Karpas-422 (cell line): ENCODE measurements around the gene RAD51B. TPM values are rescaled to one million over a fixed set of nuclear protein-coding genes. Genes with fewer than 3 reads are reported as not detected.
A peak's percentile ranks its signal among the peaks of the same experiment; 100 is the strongest.

Experiments
- DNase-seq: peaks from one replicate; pipeline ENCODE4 v3.0.0-alpha.2; 2015
- H2AFZ ChIP-seq: fragments of 200-600 bp; sonication (generic); 2 replicates; pipeline ENCODE4 v1.6.1; 2014; ENCODE audit warnings: antibody characterized with exemption, low read length, mixed read lengths
- H3K27ac ChIP-seq: fragments of 200-600 bp; sonication (generic); 2 replicates; pipeline ENCODE4 v1.5.1; 2014; ENCODE audit warnings: mild to moderate bottlenecking, low read length, moderate library complexity
- H3K27me3 ChIP-seq: fragments of 200-600 bp; sonication (generic); 2 replicates; pipeline ENCODE4 v1.6.1; 2014; ENCODE audit warnings: low read length, mixed read lengths
- H3K36me3 ChIP-seq: fragments of 200-600 bp; sonication (generic); 2 replicates; pipeline ENCODE4 v1.6.1; 2014; ENCODE audit warnings: low read length, mixed read lengths; ENCODE audit not compliant: insufficient read depth
- H3K4me1 ChIP-seq: fragments of 200-600 bp; sonication (generic); 2 replicates; pipeline ENCODE4 v1.6.1; 2014; ENCODE audit warnings: mild to moderate bottlenecking, low read length, mixed read lengths
- H3K4me2 ChIP-seq: fragments of 200-600 bp; sonication (generic); 2 replicates; pipeline ENCODE4 v1.6.1; 2014; ENCODE audit warnings: low read length, low read depth, mild to moderate bottlenecking; ENCODE audit not compliant: poor library complexity, severe bottlenecking
- H3K4me3 ChIP-seq: fragments of 200-600 bp; sonication (generic); 2 replicates; pipeline ENCODE4 v1.5.1; 2014; ENCODE audit warnings: mild to moderate bottlenecking, antibody characterized with exemption, low read length, mixed read lengths
- H3K79me2 ChIP-seq: fragments of 200-600 bp; sonication (generic); 2 replicates; pipeline ENCODE4 v1.6.1; 2014; ENCODE audit warnings: mild to moderate bottlenecking, low read length, mixed read lengths
- H3K9ac ChIP-seq: fragments of 200-600 bp; sonication (generic); 2 replicates; pipeline ENCODE4 v1.6.0; 2014; ENCODE audit warnings: low read length
- H3K9me2 ChIP-seq: fragments of 200-600 bp; sonication (generic), shearing (Covaris generic); replicated peaks from 2 replicates; pipeline ENCODE4 v1.6.0; 2014; ENCODE audit warnings: mild to moderate bottlenecking, low read length, moderate library complexity; ENCODE audit not compliant: insufficient read depth
- H3K9me3 ChIP-seq: fragments of 300-700, 200-600 bp; sonication (generic); 2 replicates; pipeline ENCODE4 v1.6.1; 2014; ENCODE audit warnings: low read length, mixed read lengths
- H4K20me1 ChIP-seq: fragments of 200-600 bp; sonication (generic); 2 replicates; pipeline ENCODE4 v1.6.1; 2014; ENCODE audit warnings: mild to moderate bottlenecking, antibody characterized with exemption, low read length, low read depth; ENCODE audit not compliant: insufficient read depth
- total RNA-seq: library from RNA; depleted of rRNA; stranded (reverse); fragments of >200 nt; shearing (Covaris generic); gene quantifications from 2 replicates; pipeline ENCODE4 v1.2.3, GENCODE V29; 2014; ENCODE audit warnings: low replicate concordance

The RAD51B gene
- total RNA-seq, 1 experiment from 2014 or later = 107 TPM

DNA sequence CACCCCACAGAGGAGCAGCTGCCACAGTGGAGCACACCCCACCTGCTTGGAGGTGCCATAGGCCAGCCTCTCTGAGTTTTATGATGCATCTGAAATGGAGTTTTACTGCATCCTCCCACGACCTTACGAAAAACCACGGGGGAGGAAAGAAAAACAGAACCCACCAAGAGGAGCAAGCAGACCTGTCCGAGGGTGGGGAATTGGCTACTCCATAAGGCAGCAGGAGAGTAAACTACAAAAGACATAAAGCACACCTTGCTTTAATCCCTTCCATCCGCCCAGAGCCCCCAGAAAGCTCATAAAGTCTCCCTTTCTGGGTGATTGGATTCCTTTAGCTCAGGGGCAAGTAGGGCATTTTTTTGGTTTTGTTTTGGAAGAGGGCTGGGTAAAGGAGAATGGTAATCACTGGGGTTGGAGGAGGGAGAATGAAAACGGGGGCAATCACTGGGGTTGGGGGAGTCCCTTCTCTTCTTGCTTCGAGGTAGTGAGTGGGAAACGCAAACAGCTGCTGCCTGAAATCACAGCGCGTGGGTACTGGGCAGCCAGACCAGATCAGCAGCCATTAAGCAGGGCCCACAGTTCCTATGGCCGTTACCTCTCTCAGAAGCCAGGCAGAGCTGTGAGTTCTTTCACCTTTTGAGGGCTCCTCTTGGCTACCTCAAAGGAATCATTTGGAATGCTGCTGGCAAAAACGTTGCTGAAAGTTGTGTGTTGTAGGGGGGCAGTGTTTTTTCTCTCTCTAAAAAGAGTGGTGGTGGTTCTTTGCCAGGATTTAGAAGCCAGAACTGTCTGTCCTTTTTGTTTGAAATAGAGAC lies 539.6 kb downstream of the RAD51B start:
- Histone ChIP-seq H3K79me2 (no peaks in the 10 kb centered on the region), H3K27me3 (no peaks in the 10 kb centered on the region), H3K9me2 (no peaks in the 10 kb centered on the region), H3K9ac (no peak overlapping the region), H3K9me3 (no peaks in the 10 kb centered on the region), H2AFZ (no peak overlapping the region), H3K4me2 (no peak overlapping the region), H3K4me1 (no peaks in the 10 kb centered on the region), H3K27ac (no peak overlapping the region), H3K36me3 (no peaks in the 10 kb centered on the region), H4K20me1 (no peaks in the 10 kb centered on the region; the same call in 1 of the 2 replicates), H3K4me3 (no peak overlapping the region)
- DNase-seq = no peak

- Histone ChIP-seq H3K4me3 (no peak overlapping the region), H3K4me2 (no peak overlapping the region), H3K36me3 (no peaks in the 10 kb centered on the region), H3K9ac (no peak overlapping the region), H3K27ac (no peak overlapping the region), H3K9me2 (no peaks in the 10 kb centered on the region), H3K27me3 (no peaks in the 10 kb centered on the region), H2AFZ (no peak overlapping the region), H4K20me1 (no peaks in the 10 kb centered on the region; the same call in 1 of the 2 replicates), H3K79me2 (no peaks in the 10 kb centered on the region), H3K4me1 (no peaks in the 10 kb centered on the region), H3K9me3 (no peaks in the 10 kb centered on the region)
- peak; percentile 62 for DNase-seq
These were observed 540.4 kb downstream of the RAD51B start for GRCh38 chr14:68359837-68360552.

DNA sequence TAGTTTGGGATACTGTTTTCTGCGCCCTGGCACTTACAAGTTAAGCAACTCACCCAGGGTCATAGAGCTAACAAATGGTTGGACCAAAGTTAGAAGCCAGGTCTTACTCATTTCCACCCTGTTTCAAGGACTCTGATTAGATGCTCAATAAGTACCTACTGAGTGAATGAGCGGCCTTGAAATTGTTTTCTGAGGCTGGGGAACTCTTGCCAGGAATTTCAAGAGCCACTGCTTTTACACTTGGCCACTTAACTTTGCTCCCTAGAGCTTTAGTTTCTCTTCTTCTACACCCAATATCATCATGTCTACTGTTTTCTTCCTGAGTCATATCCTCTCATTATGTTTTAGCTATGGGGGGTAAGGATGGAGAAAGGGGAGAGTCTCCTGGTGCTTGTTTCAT lies 541.7 kb downstream of the RAD51B start:
- no peaks in the 10 kb centered on the region for H3K4me1 ChIP-seq
- H3K9ac ChIP-seq = no peak overlapping the region
- no peaks in the 10 kb centered on the region for H3K36me3 ChIP-seq
- no peak overlapping the region for H3K27ac ChIP-seq
- H2AFZ ChIP-seq = no peak overlapping the region
- no peaks in the 10 kb centered on the region; the same call in 1 of the 2 replicates for H4K20me1 ChIP-seq
- no peaks in the 10 kb centered on the region for H3K9me2 ChIP-seq
- H3K4me2 ChIP-seq = no peak overlapping the region
- no peak overlapping the region for H3K4me3 ChIP-seq
- DNase-seq = no peak
- H3K27me3 ChIP-seq = no peaks in the 10 kb centered on the region
- H3K9me3 ChIP-seq = no peaks in the 10 kb centered on the region
- no peaks in the 10 kb centered on the region for H3K79me2 ChIP-seq

DNA sequence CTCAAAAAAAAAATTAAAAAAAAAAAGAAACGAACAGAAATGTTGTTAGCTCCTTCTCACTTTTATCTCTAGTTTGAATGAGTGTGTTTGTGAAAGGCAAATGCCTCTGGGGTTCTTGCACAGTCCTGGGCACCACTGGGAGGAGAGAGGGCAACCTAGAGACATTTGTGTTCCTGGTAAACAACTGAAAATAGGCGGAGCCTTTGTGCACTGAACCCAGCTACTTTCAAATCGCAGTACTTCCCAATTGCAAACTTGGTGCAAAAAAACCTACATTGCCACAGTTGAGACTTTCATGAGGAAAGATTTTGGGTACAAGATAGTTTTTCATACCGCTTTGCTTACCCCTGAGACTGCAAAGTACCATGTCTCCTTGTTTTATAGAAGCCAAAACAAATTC lies 543.3 kb downstream of the RAD51B start:
- no peaks in the 10 kb centered on the region; the same call in 1 of the 2 replicates for H4K20me1 ChIP-seq
- H3K4me1 ChIP-seq = no peaks in the 10 kb centered on the region
- no peaks in the 10 kb centered on the region for H3K79me2 ChIP-seq
- no peak overlapping the region for H3K4me2 ChIP-seq
- H3K9ac ChIP-seq = no peak overlapping the region
- no peak overlapping the region for H3K4me3 ChIP-seq
- H2AFZ ChIP-seq = no peak overlapping the region
- no peaks in the 10 kb centered on the region for H3K36me3 ChIP-seq
- H3K9me3 ChIP-seq = no peaks in the 10 kb centered on the region
- DNase-seq = no peak
- H3K27ac ChIP-seq = no peak overlapping the region
- no peaks in the 10 kb centered on the region for H3K9me2 ChIP-seq
- no peaks in the 10 kb centered on the region for H3K27me3 ChIP-seq

GRCh38 chr14:68363466-68363842 lies 543.9 kb downstream of the RAD51B start:
- Histone ChIP-seq H3K27me3 (no peaks in the 10 kb centered on the region), H3K4me2 (no peak overlapping the region), H3K9ac (no peak overlapping the region), H3K9me2 (no peaks in the 10 kb centered on the region), H2AFZ (no peak overlapping the region), H4K20me1 (no peaks in the 10 kb centered on the region), H3K27ac (no peak overlapping the region), H3K4me3 (no peak overlapping the region), H3K36me3 (no peaks in the 10 kb centered on the region), H3K9me3 (no peaks in the 10 kb centered on the region), H3K4me1 (no peaks in the 10 kb centered on the region), H3K79me2 (no peaks in the 10 kb centered on the region)
- DNase-seq = no peak

GRCh38 chr14:68363843-68364767 lies 544.5 kb downstream of the RAD51B start:
- no peaks in the 10 kb centered on the region for H3K9me2 ChIP-seq
- no peak overlapping the region for H3K9ac ChIP-seq
- no peaks in the 10 kb centered on the region for H3K36me3 ChIP-seq
- no peaks in the 10 kb centered on the region for H3K27me3 ChIP-seq
- no peaks in the 10 kb centered on the region for H3K79me2 ChIP-seq
- DNase-seq = no peak
- no peaks in the 10 kb centered on the region for H4K20me1 ChIP-seq
- no peak overlapping the region for H3K4me2 ChIP-seq
- H3K9me3 ChIP-seq = no peaks in the 10 kb centered on the region
- H2AFZ ChIP-seq = no peak overlapping the region
- H3K4me1 ChIP-seq = no peaks in the 10 kb centered on the region
- no peak overlapping the region for H3K27ac ChIP-seq
- no peak overlapping the region for H3K4me3 ChIP-seq

DNA sequence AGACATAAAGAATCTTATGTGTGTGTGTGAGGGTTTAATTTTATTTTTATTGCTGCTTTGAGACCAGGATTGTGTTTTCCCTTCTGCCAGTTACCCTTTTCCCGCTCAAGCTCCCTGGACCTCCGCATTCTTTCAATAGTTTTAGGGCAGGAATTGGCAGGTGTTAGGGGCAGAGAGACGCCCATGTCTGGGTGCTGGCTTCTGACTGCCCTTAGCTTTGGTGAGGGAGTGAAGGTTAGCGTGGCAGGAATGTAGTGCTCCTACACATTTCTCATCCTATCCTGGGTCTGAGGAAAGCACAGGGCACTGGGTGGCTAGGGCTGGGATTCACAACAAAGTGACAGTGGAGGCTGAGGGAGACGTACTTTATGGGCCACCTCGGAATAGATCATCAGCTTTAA lies 545.2 kb downstream of the RAD51B start:
- H4K20me1 ChIP-seq = no peaks in the 10 kb centered on the region
- H3K4me2 ChIP-seq = no peak overlapping the region
- no peak overlapping the region for H2AFZ ChIP-seq

DNA sequence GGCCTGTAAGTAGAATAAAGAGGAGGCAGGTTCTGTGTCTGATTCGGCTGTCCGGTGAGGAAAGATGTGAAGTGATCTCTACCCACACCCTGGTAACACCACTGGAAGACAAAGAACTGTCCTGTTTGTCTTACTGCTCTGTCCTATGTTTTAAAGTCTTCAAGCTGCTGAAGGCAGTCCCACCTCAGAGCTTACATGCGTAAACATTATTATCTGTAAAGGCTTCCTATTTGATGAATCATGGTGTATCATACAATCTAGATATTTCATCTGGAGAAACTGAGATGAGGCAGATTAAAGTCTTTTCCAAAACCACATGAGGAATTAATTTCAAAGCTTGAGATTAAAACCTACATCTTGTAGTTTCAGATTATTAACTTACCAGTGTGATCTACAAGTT lies 545.6 kb downstream of the RAD51B start:
- Histone ChIP-seq H3K27ac (no peak overlapping the region), H2AFZ (no peak overlapping the region), H4K20me1 (no peaks in the 10 kb centered on the region), H3K27me3 (no peaks in the 10 kb centered on the region), H3K4me2 (no peak overlapping the region), H3K4me3 (no peak overlapping the region), H3K9me3 (no peaks in the 10 kb centered on the region), H3K4me1 (no peaks in the 10 kb centered on the region), H3K79me2 (no peaks in the 10 kb centered on the region), H3K9me2 (no peaks in the 10 kb centered on the region), H3K36me3 (no peaks in the 10 kb centered on the region), H3K9ac (no peak overlapping the region)
- no peak for DNase-seq

More for the DNA sequence above, 545.2 kb downstream of the RAD51B start:
- Histone ChIP-seq H3K9me2 (no peaks in the 10 kb centered on the region), H3K4me1 (no peaks in the 10 kb centered on the region), H3K27me3 (no peaks in the 10 kb centered on the region), H3K27ac (no peak overlapping the region), H3K79me2 (no peaks in the 10 kb centered on the region), H3K9ac (no peak overlapping the region), H3K36me3 (no peaks in the 10 kb centered on the region), H3K9me3 (no peaks in the 10 kb centered on the region), H3K4me3 (no peak overlapping the region)
- DNase-seq = no peak
